ENCODE measurements around the gene DOK4.

Gene DOK4

DNA sequence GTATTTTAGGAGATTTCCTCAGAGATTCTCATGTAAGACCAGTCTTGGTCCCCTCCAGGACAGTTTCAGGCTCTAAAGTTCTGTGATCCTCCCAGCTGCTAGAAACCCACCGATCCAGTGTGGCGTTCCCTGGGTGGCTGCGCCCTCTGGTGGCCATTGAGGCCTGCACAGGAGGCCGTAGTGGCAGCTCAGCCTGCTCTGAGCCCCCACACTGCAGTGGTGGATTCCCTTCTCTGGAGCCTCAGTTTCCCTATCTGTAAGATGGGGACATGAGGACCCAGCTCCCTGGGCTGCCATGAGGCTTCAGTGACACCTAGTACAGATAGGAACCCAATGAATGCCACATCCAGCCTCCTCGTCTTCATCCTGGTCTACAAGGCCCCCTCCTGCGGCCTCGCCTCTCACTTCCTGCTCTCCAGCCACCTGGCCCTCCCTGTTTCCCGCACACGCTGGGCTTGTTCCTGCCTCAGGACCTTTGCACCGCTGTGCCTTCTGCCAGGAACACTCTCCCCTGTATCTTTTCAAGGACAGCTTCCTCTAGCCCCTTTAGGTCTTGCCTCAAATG lies 33.6 kb upstream of the DOK4 start:
- peak; percentile 87 for DNase-seq (ENCODE audit: low spot score)

- no peak for DNase-seq (ENCODE audit: low spot score)
Measured at GRCh38 chr16:57518922-57519321, 32.6 kb upstream of the DOK4 start.

DNA sequence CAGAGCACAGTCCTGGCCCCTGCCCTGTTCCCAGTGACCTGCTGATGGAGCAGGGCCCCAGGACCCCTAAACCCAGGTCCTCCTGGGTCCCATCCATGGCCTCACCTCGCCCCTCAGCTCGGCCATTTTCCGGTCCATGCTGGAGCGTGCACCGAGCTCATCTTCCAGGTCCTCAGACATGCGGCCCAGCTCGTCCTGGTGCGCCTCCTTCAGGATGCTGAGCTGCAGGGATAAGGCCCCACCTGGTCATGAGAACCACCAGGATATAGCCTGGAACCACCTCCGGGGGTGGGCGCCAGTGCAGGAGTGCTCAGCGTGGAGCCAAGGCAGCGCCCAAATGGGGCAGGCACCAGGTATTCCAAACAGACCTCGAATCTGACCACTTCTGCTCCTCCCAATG lies 32.2 kb upstream of the DOK4 start:
- DNase-seq (ENCODE audit: low spot score) = no peak

- no peak for DNase-seq (ENCODE audit: low spot score)
Measured at GRCh38 chr16:57517397-57518367, 31.4 kb upstream of the DOK4 start.

- no peak for DNase-seq (ENCODE audit: low spot score)
Measured at GRCh38 chr16:57516773-57517172, 30.5 kb upstream of the DOK4 start.

DNA sequence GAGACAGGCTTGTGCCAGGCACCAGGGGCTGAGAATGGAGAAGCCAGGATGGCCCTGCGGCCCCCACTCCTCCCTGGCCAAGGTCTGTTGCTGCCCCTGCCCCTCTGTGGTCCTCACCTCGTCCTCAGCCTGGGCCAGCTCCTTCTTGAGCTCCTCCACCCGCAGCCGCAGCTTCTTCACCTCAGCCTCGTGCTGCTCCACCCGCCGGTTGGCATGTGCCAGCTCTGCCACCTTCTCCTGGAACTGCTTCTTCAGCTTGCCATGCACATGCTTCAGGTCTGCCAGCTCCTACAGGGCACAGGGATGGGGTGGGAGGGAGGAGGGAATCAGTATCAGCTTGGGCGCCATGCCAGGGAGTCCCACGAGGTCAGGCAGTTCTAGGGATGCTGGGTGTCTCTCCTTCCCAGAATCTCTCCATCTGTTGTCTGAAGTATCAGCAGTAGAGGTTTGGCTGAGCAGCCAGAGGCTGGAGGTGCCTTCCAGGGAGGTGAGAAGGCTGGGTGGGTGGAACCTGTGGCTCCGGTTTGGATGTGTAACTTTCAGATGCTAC lies 30.0 kb upstream of the DOK4 start:
- DNase-seq (ENCODE audit: low spot score) = no peak

- no peak for DNase-seq (ENCODE audit: low spot score)
Measured at GRCh38 chr16:57514791-57515600, 28.7 kb upstream of the DOK4 start.

DNA sequence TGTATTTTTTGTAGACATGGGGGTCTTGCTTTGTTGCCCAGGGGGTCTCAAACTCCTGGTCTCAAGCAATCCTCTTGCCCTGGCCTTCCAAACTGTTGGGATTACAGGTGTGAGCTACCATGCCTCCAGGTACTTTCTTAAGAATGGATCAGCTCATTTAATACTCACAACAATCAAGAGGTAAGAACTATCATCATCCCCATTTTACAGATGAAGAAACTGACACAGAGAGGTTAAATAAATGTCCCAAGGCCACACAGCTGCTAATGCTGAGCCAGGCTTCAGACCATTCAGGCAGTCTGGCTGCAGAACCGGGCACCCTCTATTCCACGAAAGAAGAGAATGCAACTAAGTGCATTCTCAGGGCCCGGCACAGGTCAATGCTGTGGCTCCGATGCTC lies 28.1 kb upstream of the DOK4 start:
- no peak for DNase-seq (ENCODE audit: low spot score)

- DNase-seq (ENCODE audit: low spot score) = no peak
Measured at GRCh38 chr16:57513371-57514102, 27.2 kb upstream of the DOK4 start.

GRCh38 chr16:57512296-57513001 lies 26.2 kb upstream of the DOK4 start:
- no peak for DNase-seq (ENCODE audit: low spot score)

GRCh38 chr16:57510016-57510871 lies 24.0 kb upstream of the DOK4 start:
- no peak for DNase-seq (ENCODE audit: low spot score)

DNA sequence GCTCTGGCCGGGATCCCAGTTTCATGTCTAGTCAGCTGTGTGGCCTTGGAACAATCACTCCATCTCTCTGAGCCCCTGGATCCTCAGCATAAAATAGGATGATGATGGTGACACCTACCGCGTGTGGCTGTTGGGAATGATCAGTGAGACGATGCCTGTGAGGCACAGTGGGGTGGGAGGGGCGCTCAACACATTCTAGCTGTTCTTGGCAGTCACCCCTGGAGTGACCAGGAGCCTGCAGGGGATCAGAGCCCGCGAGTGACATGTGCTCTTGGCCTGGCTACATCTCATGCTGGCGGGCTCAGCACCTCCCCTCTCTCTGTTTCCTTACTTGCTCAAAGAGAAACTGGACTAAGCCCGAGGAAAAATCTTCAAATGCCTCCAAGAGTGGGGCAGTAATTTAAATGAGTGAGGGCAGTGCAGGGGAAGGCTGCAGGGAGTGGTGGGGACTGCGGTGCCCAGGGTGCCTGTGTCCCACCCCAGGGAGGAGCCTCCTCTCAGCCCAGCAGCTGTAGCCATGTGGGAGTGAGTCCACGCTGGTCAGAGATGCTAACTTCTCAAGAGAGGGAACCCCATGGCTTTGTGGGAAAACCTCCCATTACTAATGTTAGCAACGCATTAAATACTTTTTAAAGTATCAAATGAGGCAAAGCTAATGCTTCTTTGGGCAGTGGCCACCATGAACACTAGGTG lies 23.1 kb upstream of the DOK4 start:
- DNase-seq (ENCODE audit: low spot score) = no peak

- DNase-seq (ENCODE audit: low spot score) = no peak
Measured at GRCh38 chr16:57508035-57508425, 21.7 kb upstream of the DOK4 start.

DNA sequence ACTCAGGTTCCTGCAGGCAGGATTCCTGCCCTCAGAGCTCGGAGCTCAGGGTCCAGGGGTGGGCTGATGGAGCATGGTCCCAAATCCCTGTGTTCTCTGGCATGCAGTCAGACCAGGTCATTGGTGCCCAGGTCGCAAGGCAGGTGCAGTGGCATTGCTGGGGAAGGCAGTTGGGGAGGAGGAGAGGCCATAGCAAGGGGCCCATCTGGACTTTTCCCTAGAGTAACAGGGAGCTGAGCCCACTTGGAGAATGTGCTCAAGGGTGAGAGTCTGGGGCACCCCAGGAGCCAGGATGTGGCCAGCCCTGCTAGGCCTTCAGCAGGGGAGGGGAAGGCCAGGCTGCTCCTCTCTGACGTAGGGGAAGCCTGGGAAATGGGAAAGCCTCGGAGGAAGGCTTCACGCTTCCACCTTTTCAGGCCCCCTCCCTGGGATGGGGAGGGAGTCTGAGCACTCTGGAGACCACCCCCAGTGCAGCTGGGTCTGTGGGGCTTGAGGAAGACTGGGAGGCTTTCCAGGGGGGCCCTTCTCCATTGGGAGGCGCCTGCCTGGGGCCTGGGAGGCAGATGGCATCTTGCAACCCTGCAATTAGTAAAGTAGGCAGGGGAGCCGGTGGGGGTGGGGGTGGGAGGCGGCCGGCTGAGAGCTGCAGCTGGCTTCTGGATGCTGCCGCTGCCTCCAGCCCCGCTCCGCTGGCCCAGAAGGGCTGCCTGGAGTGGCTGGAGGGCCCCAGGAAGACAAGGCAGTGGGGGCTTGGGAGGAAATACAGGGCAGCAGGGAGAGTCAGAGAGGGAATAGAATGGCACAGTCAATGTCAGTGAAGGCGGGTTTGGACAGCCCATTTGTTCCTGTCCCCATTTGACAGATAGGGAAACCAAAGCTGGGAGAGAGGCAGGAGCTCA lies 21.1 kb upstream of the DOK4 start:
- no peak for DNase-seq (ENCODE audit: low spot score)

GRCh38 chr16:57505169-57505568 lies 18.9 kb upstream of the DOK4 start:
- DNase-seq (ENCODE audit: low spot score) = no peak

- DNase-seq (ENCODE audit: low spot score) = no peak
Measured at GRCh38 chr16:57504491-57504890, 18.2 kb upstream of the DOK4 start.

GRCh38 chr16:57504001-57504400 lies 17.7 kb upstream of the DOK4 start:
- DNase-seq (ENCODE audit: low spot score) = no peak

DNA sequence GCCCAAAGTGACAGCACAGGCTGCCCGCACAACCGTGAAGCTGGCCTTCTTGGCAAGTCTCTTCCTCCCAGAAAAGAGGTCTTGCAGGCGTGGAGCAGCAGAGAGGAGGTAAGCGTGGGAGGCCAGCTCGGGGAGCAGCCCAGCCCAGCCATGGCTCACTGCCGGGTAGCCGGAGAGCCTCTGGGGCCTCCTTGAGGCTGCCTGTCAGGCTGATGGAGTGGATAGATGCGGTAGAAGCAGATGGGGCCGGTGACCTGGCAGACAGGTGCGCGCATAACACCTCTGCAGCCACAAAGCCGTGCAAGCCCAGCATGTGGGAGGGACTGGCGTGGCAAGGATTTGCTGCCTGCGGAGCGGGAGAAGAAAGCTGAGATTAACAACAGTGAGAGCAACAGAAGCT lies 17.1 kb upstream of the DOK4 start:
- no peak for DNase-seq (ENCODE audit: low spot score)

All from left forelimb (tissue), 1 donor.